ENCODE data around the gene TNFSF9.

TNFSF9 gene

GRCh38 chr19:6489278-6490061 is 41.4 kb upstream of the TNFSF9 start:
- peak overlapping the region; percentile 68 for H3K4me3 ChIP-seq (ENCODE audit: low read depth, low read length)
- peak; percentile 57 for DNase-seq (ENCODE audit: low read depth)
- TF ChIP-seq CTCF (IDR thresholded peaks at IDR 0.05; ENCODE audit: low read depth, low read length, missing control alignments), result no peak

- no peak for TF ChIP-seq CTCF (IDR thresholded peaks at IDR 0.05; ENCODE audit: low read depth, low read length, missing control alignments)
- DNase-seq (ENCODE audit: low read depth), result no peak
- H3K4me3 ChIP-seq (ENCODE audit: low read depth, low read length), result peak overlapping the region; percentile 68
These were observed 40.7 kb upstream of the TNFSF9 start for GRCh38 chr19:6490134-6490533.

GRCh38 chr19:6491802-6492592 is 38.8 kb upstream of the TNFSF9 start:
- TF ChIP-seq CTCF (IDR thresholded peaks at IDR 0.05; ENCODE audit: low read depth, low read length, missing control alignments), result no peak
- DNase-seq (ENCODE audit: low read depth), result no peak
- H3K4me3 ChIP-seq (ENCODE audit: low read depth, low read length), result no peak overlapping the region

- no peak overlapping the region for H3K4me3 ChIP-seq (ENCODE audit: low read depth, low read length)
- DNase-seq (ENCODE audit: low read depth), result no peak
- TF ChIP-seq CTCF (IDR thresholded peaks at IDR 0.05; ENCODE audit: low read depth, low read length, missing control alignments), result no peak
These were observed 36.3 kb upstream of the TNFSF9 start for GRCh38 chr19:6494438-6495036.

GRCh38 chr19:6495947-6496346 is 34.9 kb upstream of the TNFSF9 start:
- no peak for DNase-seq (ENCODE audit: low read depth)
- H3K4me3 ChIP-seq (ENCODE audit: low read depth, low read length), result no peak overlapping the region
- no peak for TF ChIP-seq CTCF (IDR thresholded peaks at IDR 0.05; ENCODE audit: low read depth, low read length, missing control alignments)

GRCh38 chr19:6498294-6499036 is 32.4 kb upstream of the TNFSF9 start:
- TF ChIP-seq CTCF (IDR thresholded peaks at IDR 0.05; ENCODE audit: low read depth, low read length, missing control alignments), result no peak
- no peak overlapping the region for H3K4me3 ChIP-seq (ENCODE audit: low read depth, low read length)
- no peak for DNase-seq (ENCODE audit: low read depth)
